GM23338 (cell line): ENCODE data around the gene COA1. TPM values are rescaled to one million over a fixed set of nuclear protein-coding genes. Genes with fewer than 3 reads are reported as not detected.

Experiments
- ATAC-seq: fragments of 200-7000 bp; cut with Tn5 transposase; 3 replicates; pipeline ENCODE4 v1.9.1; 2020
- DNase-seq: peaks from one replicate; pipeline ENCODE4 v3.0.0-alpha.2; 2015; ENCODE audit warnings: low spot score
- H2AFZ ChIP-seq: fragments of 200-600 bp; sonication (generic); 2 replicates; pipeline ENCODE4 v1.8.0; 2016; ENCODE audit warnings: antibody characterized with exemption, mild to moderate bottlenecking, moderate library complexity
- H3F3A ChIP-seq: fragments of 200-600 bp; sonication (generic); replicated peaks from 2 replicates; pipeline ENCODE4 v1.8.0; 2017; ENCODE audit warnings: antibody characterized with exemption, mixed run types, low read depth
- H3K27ac ChIP-seq: fragments of 200-600 bp; sonication (generic); 2 replicates; pipeline ENCODE4 v1.6.1; 2016; ENCODE audit warnings: low read depth
- H3K27me3 ChIP-seq: fragments of 200-600 bp; sonication (generic); 2 replicates; pipeline ENCODE4 v1.8.0; 2016; ENCODE audit warnings: mild to moderate bottlenecking, mixed run types, moderate library complexity; ENCODE audit not compliant: insufficient read depth
- H3K36me3 ChIP-seq: fragments of 200-600 bp; sonication (generic); 2 replicates; pipeline ENCODE4 v1.8.0; 2016; ENCODE audit warnings: mild to moderate bottlenecking; ENCODE audit not compliant: insufficient read depth
- H3K4me1 ChIP-seq: fragments of 200-600 bp; sonication (generic); 2 replicates; pipeline ENCODE4 v1.8.0; 2016; ENCODE audit warnings: mild to moderate bottlenecking, moderate library complexity; ENCODE audit not compliant: insufficient read depth
- H3K4me2 ChIP-seq: fragments of 200-600 bp; sonication (generic); 2 replicates; pipeline ENCODE4 v1.7.1; 2017; ENCODE audit warnings: mixed run types
- H3K4me3 ChIP-seq: fragments of 200-600 bp; sonication (generic); 2 replicates; pipeline ENCODE4 v1.6.1; 2016; ENCODE audit warnings: mixed run types
- H3K79me2 ChIP-seq: fragments of 200-600 bp; sonication (generic); replicated peaks from 2 replicates; pipeline ENCODE4 v1.8.0; 2017; ENCODE audit warnings: mild to moderate bottlenecking; ENCODE audit not compliant: insufficient read depth
- H3K9me2 ChIP-seq: fragments of 200-600 bp; sonication (generic); 2 replicates; pipeline ENCODE4 v1.8.0; 2017; ENCODE audit not compliant: insufficient read depth
- H4K20me1 ChIP-seq: fragments of 200-600 bp; sonication (generic); replicated peaks from 2 replicates; pipeline ENCODE4 v1.8.0; 2017; ENCODE audit warnings: mild to moderate bottlenecking; ENCODE audit not compliant: insufficient read depth
- H3K27ac Mint-ChIP-seq: 2 replicates; pipeline ENCODE4 v1.8.0; 2020; ENCODE audit warnings: inconsistent platforms, mild to moderate bottlenecking, moderate library complexity, mixed read lengths
- H3K27me3 Mint-ChIP-seq: 3 replicates; pipeline ENCODE4 v1.8.0; 2022; ENCODE audit warnings: low read depth, mild to moderate bottlenecking, moderate library complexity, mixed read lengths, inconsistent platforms; ENCODE audit not compliant: insufficient read depth, poor library complexity
- H3K36me3 Mint-ChIP-seq: 3 replicates; pipeline ENCODE4 v1.8.0; 2021; ENCODE audit warnings: low read depth, mild to moderate bottlenecking, inconsistent platforms, moderate library complexity, mixed read lengths
- H3K4me1 Mint-ChIP-seq: 3 replicates; pipeline ENCODE4 v1.8.0; 2020; ENCODE audit warnings: mild to moderate bottlenecking, inconsistent platforms, mixed read lengths
- H3K4me3 Mint-ChIP-seq: 3 replicates; pipeline ENCODE4 v1.8.0; 2021; ENCODE audit warnings: moderate library complexity, mild to moderate bottlenecking, inconsistent platforms, mixed read lengths
- H3K9me3 Mint-ChIP-seq: 3 replicates; pipeline ENCODE4 v1.8.0; 2020; ENCODE audit warnings: moderate library complexity, mild to moderate bottlenecking, inconsistent platforms, mixed read lengths
- EZH2 ChIP-seq: fragments of 200-600 bp; sonication (generic); IDR thresholded peaks from one replicate; pipeline ENCODE4 v1.8.0; 2017; ENCODE audit warnings: antibody characterized with exemption, mild to moderate bottlenecking, low read depth; ENCODE audit not compliant: unreplicated experiment
- EZH2phosphoT487 ChIP-seq: fragments of 200-600 bp; sonication (generic); IDR thresholded peaks from one replicate; pipeline ENCODE4 v1.8.1; 2018; ENCODE audit warnings: antibody characterized with exemption; ENCODE audit not compliant: unreplicated experiment
- JUNB ChIP-seq: IDR thresholded peaks from one replicate; pipeline ENCODE4 v1.6.1; 2016; ENCODE audit warnings: antibody characterized with exemption; ENCODE audit not compliant: unreplicated experiment
- NANOG ChIP-seq: IDR thresholded peaks from 2 replicates; pipeline ENCODE4 v1.6.1; 2016; ENCODE audit warnings: antibody characterized with exemption, borderline replicate concordance
- POLR2AphosphoS5 ChIP-seq: IDR thresholded peaks from 2 replicates; pipeline ENCODE4 v1.6.1; 2016; ENCODE audit warnings: antibody characterized with exemption, low read depth
- STAT1 ChIP-seq: IDR thresholded peaks from one replicate; pipeline ENCODE4 v1.6.1; 2016; ENCODE audit warnings: antibody characterized with exemption; ENCODE audit not compliant: unreplicated experiment
- ZNF331 ChIP-seq: fragments of 250-450 bp; sonication (Bioruptor Pico); IDR thresholded peaks from 2 replicates; pipeline ENCODE4 v1.5.0; 2020; ENCODE audit warnings: low read depth, mild to moderate bottlenecking, moderate library complexity
- polyA plus RNA-seq: library from polyadenylated mRNA; unstranded; fragments of >200 nt; fragmentation: Nextera tagmentation; extraction: Ambion mirVana; gene quantifications from 2 replicates; pipeline ENCODE4 v1.2.1, GENCODE V29; 2016
- total RNA-seq: library from RNA; depleted of rRNA; stranded (reverse); fragments of >200 nt; shearing (Covaris generic); gene quantifications from 2 replicates; pipeline ENCODE4 v1.2.3, GENCODE V29; 2014
- TF ChIP-seq, protein P1 (sequence below), 2 experiments: fragments of 200-600 bp in 1 of 2; sonication (generic) in 1 of 2; conservative IDR thresholded peaks; 2 replicates each; pipeline versions ENCODE4 v1.5.1 to v1.6.1; 2016 to 2017; ENCODE audit warnings: antibody characterized with exemption in 2 of 2, low read depth in 2 of 2, mild to moderate bottlenecking in 2 of 2, moderate library complexity in 1 of 2
- TF ChIP-seq, protein P2 (sequence below): IDR thresholded peaks from one replicate; pipeline ENCODE4 v1.6.1; 2018; ENCODE audit warnings: antibody characterized with exemption; ENCODE audit not compliant: unreplicated experiment
- TF ChIP-seq, protein P3 (sequence below): IDR thresholded peaks from 2 replicates; pipeline ENCODE4 v1.6.1; 2016; ENCODE audit warnings: antibody characterized with exemption

The COA1 gene
- total and polyA plus RNA-seq, 2 experiments from 2014 or later: 156 to 158 TPM

DNA sequence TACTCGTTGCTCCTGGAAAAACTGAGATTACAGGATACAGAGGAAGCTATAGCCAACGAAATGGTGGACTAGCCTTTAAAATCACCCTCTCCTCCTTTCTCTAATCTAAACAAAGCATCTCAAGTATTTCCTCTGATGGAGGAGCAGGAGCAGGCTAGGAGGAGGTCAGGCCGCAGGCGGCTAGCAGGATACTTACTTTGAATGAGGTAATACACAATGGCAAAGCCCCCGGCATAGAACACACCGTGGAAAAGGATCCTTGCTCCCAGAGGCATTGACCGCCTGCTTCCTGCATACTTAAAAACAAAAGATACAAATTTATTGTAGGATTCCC lies 82.0 kb downstream of the COA1 start (continued):
- TF ChIP-seq, protein P1, sequence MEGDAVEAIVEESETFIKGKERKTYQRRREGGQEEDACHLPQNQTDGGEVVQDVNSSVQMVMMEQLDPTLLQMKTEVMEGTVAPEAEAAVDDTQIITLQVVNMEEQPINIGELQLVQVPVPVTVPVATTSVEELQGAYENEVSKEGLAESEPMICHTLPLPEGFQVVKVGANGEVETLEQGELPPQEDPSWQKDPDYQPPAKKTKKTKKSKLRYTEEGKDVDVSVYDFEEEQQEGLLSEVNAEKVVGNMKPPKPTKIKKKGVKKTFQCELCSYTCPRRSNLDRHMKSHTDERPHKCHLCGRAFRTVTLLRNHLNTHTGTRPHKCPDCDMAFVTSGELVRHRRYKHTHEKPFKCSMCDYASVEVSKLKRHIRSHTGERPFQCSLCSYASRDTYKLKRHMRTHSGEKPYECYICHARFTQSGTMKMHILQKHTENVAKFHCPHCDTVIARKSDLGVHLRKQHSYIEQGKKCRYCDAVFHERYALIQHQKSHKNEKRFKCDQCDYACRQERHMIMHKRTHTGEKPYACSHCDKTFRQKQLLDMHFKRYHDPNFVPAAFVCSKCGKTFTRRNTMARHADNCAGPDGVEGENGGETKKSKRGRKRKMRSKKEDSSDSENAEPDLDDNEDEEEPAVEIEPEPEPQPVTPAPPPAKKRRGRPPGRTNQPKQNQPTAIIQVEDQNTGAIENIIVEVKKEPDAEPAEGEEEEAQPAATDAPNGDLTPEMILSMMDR (conservative IDR thresholded peaks at IDR 0.05; ENCODE audit: low read depth in 2 of 2): no peak
- TF ChIP-seq POLR2AphosphoS5 (no peak), NANOG (no peak), EZH2 (no peak), STAT1 (no peak), ZNF331 (CRISPR knock-in tag) (no peak)
- TF ChIP-seq, protein P2, sequence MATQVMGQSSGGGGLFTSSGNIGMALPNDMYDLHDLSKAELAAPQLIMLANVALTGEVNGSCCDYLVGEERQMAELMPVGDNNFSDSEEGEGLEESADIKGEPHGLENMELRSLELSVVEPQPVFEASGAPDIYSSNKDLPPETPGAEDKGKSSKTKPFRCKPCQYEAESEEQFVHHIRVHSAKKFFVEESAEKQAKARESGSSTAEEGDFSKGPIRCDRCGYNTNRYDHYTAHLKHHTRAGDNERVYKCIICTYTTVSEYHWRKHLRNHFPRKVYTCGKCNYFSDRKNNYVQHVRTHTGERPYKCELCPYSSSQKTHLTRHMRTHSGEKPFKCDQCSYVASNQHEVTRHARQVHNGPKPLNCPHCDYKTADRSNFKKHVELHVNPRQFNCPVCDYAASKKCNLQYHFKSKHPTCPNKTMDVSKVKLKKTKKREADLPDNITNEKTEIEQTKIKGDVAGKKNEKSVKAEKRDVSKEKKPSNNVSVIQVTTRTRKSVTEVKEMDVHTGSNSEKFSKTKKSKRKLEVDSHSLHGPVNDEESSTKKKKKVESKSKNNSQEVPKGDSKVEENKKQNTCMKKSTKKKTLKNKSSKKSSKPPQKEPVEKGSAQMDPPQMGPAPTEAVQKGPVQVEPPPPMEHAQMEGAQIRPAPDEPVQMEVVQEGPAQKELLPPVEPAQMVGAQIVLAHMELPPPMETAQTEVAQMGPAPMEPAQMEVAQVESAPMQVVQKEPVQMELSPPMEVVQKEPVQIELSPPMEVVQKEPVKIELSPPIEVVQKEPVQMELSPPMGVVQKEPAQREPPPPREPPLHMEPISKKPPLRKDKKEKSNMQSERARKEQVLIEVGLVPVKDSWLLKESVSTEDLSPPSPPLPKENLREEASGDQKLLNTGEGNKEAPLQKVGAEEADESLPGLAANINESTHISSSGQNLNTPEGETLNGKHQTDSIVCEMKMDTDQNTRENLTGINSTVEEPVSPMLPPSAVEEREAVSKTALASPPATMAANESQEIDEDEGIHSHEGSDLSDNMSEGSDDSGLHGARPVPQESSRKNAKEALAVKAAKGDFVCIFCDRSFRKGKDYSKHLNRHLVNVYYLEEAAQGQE: no peak

DNA sequence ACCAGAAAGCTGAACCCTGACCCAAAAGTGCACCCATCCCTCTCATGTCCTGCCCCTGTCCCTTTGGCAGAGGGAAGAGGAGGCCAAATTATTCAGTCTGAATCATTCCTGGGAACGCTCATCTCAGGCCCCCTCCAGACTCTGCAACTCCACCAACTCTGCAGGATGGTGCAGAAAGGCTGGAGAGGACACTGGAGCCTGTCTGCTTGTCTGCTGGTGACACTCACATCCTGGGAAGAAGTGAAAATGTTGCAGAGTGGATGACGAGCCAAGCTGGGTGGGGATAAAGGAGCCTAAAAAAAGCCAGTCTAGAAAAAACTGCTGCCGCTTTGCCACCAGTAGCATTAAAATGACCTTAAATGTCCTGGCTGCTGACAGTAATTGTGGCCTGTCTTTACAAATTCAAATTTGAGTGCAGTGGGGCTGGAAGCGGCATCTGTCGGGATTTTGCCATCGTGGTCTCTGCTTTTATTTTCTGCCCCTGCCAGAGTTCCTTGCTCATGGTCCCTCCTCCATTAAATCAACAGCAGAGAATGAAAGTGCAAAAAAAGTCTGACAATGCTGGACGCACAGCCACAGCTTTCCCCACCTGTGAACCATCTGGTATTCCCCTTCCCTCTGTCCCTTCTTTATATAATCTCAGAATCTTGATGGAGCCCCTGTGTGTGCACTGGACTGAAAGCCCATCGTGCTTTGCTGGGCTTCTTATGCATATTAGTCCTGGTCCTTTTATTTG lies 82.6 kb downstream of the COA1 start:
- ATAC-seq: no peak
- peaks cover 54% of the 10 kb centered on the region for H3K4me1 ChIP-seq
- Mint-ChIP-seq H3K27me3 (peaks cover 8% of the 10 kb centered on the region), H3K4me1 (peaks cover 57% of the 10 kb centered on the region), H3K4me3 (peak overlapping the region; percentile 28; the same call in 2 of the 3 replicates), H3K27ac (peak overlapping the region; percentile 93), H3K36me3 (peaks cover 64% of the 10 kb centered on the region), H3K9me3 (no peaks in the 10 kb centered on the region; the same call in 2 of the 3 replicates)
- peak overlapping the region; percentile 37 for H3K4me3 ChIP-seq
- H3F3A ChIP-seq: peaks cover 5% of the 10 kb centered on the region; the same call in 1 of the 2 replicates
- TF ChIP-seq STAT1 (no peak), JUNB (no peak), EZH2 (no peak), EZH2phosphoT487 (no peak)
- TF ChIP-seq, protein P3, sequence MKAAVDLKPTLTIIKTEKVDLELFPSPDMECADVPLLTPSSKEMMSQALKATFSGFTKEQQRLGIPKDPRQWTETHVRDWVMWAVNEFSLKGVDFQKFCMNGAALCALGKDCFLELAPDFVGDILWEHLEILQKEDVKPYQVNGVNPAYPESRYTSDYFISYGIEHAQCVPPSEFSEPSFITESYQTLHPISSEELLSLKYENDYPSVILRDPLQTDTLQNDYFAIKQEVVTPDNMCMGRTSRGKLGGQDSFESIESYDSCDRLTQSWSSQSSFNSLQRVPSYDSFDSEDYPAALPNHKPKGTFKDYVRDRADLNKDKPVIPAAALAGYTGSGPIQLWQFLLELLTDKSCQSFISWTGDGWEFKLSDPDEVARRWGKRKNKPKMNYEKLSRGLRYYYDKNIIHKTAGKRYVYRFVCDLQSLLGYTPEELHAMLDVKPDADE: no peak
- TF ChIP-seq, protein P2: no peak
- TF ChIP-seq, protein P1 (conservative IDR thresholded peaks at IDR 0.05; ENCODE audit: low read depth in 2 of 2): no peak
- no peaks in the 10 kb centered on the region for H3K9me2 ChIP-seq
- peak overlapping the region; percentile 69 for H3K4me2 ChIP-seq
- H3K79me2 ChIP-seq: peaks cover 40% of the 10 kb centered on the region
- no peaks in the 10 kb centered on the region for H3K27me3 ChIP-seq
- peaks cover 5% of the 10 kb centered on the region for H3K36me3 ChIP-seq
- H2AFZ ChIP-seq: no peak overlapping the region
- DNase-seq: peak; percentile 27
- H3K27ac ChIP-seq: peak overlapping the region; percentile 99
- H4K20me1 ChIP-seq: no peaks in the 10 kb centered on the region
